Activated T-helper 17 cell treated with anti-CD3 and anti-CD28 coated beads, Interleukin-2, amount 50 U/mL, for 72 hours (primary cell): ENCODE measurements around the gene NOP9. TPM values are rescaled to one million over a fixed set of nuclear protein-coding genes. Genes with fewer than 3 reads are reported as not detected.
A peak's percentile ranks its signal among the peaks of the same experiment; 100 is the strongest.

Experiments
- ATAC-seq: fragments of 150-1000 bp; cut with Tn5 transposase; replicated peaks from 2 replicates; pipeline ENCODE4 v1.10.0; 2021; ENCODE audit warnings: mild to moderate bottlenecking, moderate library complexity
- H3K27ac Mint-ChIP-seq: one replicate; pipeline ENCODE4 v1.8.0; 2022; ENCODE audit warnings: mixed read lengths
- H3K27me3 Mint-ChIP-seq: one replicate; pipeline ENCODE4 v1.8.0; 2022; ENCODE audit warnings: mixed read lengths
- H3K36me3 Mint-ChIP-seq: one replicate; pipeline ENCODE4 v1.8.0; 2022; ENCODE audit warnings: low read depth, mild to moderate bottlenecking, mixed read lengths
- H3K4me1 Mint-ChIP-seq: one replicate; pipeline ENCODE4 v1.8.0; 2022; ENCODE audit warnings: mixed read lengths
- H3K4me3 Mint-ChIP-seq: one replicate; pipeline ENCODE4 v1.8.0; 2022; ENCODE audit warnings: mild to moderate bottlenecking, mixed read lengths
- H3K9me3 Mint-ChIP-seq: one replicate; pipeline ENCODE4 v1.8.0; 2022; ENCODE audit warnings: mixed read lengths
- total RNA-seq, 2 donors: library from RNA; stranded (reverse); gene quantifications; one replicate each; pipeline ENCODE4 v1.2.3, GENCODE V29; 2022

The NOP9 gene
- total RNA-seq, 2 donors from 2014 or later, result 21.2 to 42.2 TPM

GRCh38 chr14:24283796-24284460 is 15.7 kb upstream of the NOP9 start:
- no peak overlapping the region for H3K4me3 Mint-ChIP-seq
- H3K27me3 Mint-ChIP-seq, result no peaks in the 10 kb centered on the region
- H3K27ac Mint-ChIP-seq, result no peak overlapping the region
- ATAC-seq, result no peak
- no peaks in the 10 kb centered on the region for H3K9me3 Mint-ChIP-seq
- H3K4me1 Mint-ChIP-seq, result peaks cover 19% of the 10 kb centered on the region
- peaks cover 9% of the 10 kb centered on the region for H3K36me3 Mint-ChIP-seq

- no peak overlapping the region for H3K4me3 Mint-ChIP-seq
- no peak for ATAC-seq
- H3K36me3 Mint-ChIP-seq, result peaks cover 14% of the 10 kb centered on the region
- H3K27me3 Mint-ChIP-seq, result no peaks in the 10 kb centered on the region
- H3K4me1 Mint-ChIP-seq, result peaks cover 13% of the 10 kb centered on the region
- H3K27ac Mint-ChIP-seq, result no peak overlapping the region
- no peaks in the 10 kb centered on the region for H3K9me3 Mint-ChIP-seq
Measured at GRCh38 chr14:24284501-24285035, 15.1 kb upstream of the NOP9 start.

- H3K9me3 Mint-ChIP-seq, result no peaks in the 10 kb centered on the region
Measured at GRCh38 chr14:24285351-24285750, 14.3 kb upstream of the NOP9 start.

GRCh38 chr14:24286996-24287395 is 12.7 kb upstream of the NOP9 start:
- H3K36me3 Mint-ChIP-seq, result peaks cover 38% of the 10 kb centered on the region
- no peak overlapping the region for H3K4me3 Mint-ChIP-seq
- ATAC-seq, result no peak
- peaks cover 16% of the 10 kb centered on the region for H3K4me1 Mint-ChIP-seq
- H3K27me3 Mint-ChIP-seq, result no peaks in the 10 kb centered on the region
- H3K27ac Mint-ChIP-seq, result no peak overlapping the region
- H3K9me3 Mint-ChIP-seq, result no peaks in the 10 kb centered on the region

More at GRCh38 chr14:24285351-24285750, 14.3 kb upstream of the NOP9 start:
- H3K4me3 Mint-ChIP-seq, result no peak overlapping the region
- H3K27me3 Mint-ChIP-seq, result no peaks in the 10 kb centered on the region
- H3K27ac Mint-ChIP-seq, result no peak overlapping the region
- no peak for ATAC-seq
- H3K4me1 Mint-ChIP-seq, result peaks cover 12% of the 10 kb centered on the region
- H3K36me3 Mint-ChIP-seq, result peaks cover 21% of the 10 kb centered on the region

GRCh38 chr14:24289649-24290280 is 9.9 kb upstream of the NOP9 start:
- ATAC-seq, result peak; percentile 100
- Mint-ChIP-seq H3K27me3 (no peaks in the 10 kb centered on the region), H3K9me3 (no peaks in the 10 kb centered on the region), H3K27ac (no peak overlapping the region), H3K4me3 (peak overlapping the region; percentile 49), H3K36me3 (peaks cover 60% of the 10 kb centered on the region), H3K4me1 (peaks cover 16% of the 10 kb centered on the region)

- ATAC-seq, result no peak
- no peaks in the 10 kb centered on the region for H3K27me3 Mint-ChIP-seq
- no peaks in the 10 kb centered on the region for H3K9me3 Mint-ChIP-seq
- H3K4me3 Mint-ChIP-seq, result no peak overlapping the region
- H3K4me1 Mint-ChIP-seq, result peaks cover 16% of the 10 kb centered on the region
- peaks cover 69% of the 10 kb centered on the region for H3K36me3 Mint-ChIP-seq
- H3K27ac Mint-ChIP-seq, result no peak overlapping the region
Measured at GRCh38 chr14:24290746-24291145, 8.9 kb upstream of the NOP9 start.

- Mint-ChIP-seq H3K27ac (no peak overlapping the region), H3K36me3 (peaks cover 78% of the 10 kb centered on the region), H3K4me1 (peaks cover 20% of the 10 kb centered on the region), H3K4me3 (no peak overlapping the region), H3K9me3 (no peaks in the 10 kb centered on the region), H3K27me3 (no peaks in the 10 kb centered on the region)
- no peak for ATAC-seq
Measured at GRCh38 chr14:24291446-24292117, 8.1 kb upstream of the NOP9 start.

GRCh38 chr14:24292118-24292807 is 7.4 kb upstream of the NOP9 start:
- no peak for ATAC-seq
- peaks cover 27% of the 10 kb centered on the region for H3K4me1 Mint-ChIP-seq
- no peak overlapping the region for H3K27ac Mint-ChIP-seq
- no peaks in the 10 kb centered on the region for H3K9me3 Mint-ChIP-seq
- H3K27me3 Mint-ChIP-seq, result no peaks in the 10 kb centered on the region
- H3K36me3 Mint-ChIP-seq, result peaks cover 81% of the 10 kb centered on the region
- no peak overlapping the region for H3K4me3 Mint-ChIP-seq

- Mint-ChIP-seq H3K4me3 (no peak overlapping the region), H3K9me3 (no peaks in the 10 kb centered on the region), H3K27ac (no peak overlapping the region), H3K27me3 (no peaks in the 10 kb centered on the region), H3K36me3 (peaks cover 72% of the 10 kb centered on the region), H3K4me1 (peaks cover 29% of the 10 kb centered on the region)
- no peak for ATAC-seq
Measured at GRCh38 chr14:24293525-24293924, 6.1 kb upstream of the NOP9 start.

- Mint-ChIP-seq H3K27ac (peak overlapping the region; percentile 58), H3K27me3 (no peaks in the 10 kb centered on the region), H3K36me3 (peaks cover 63% of the 10 kb centered on the region), H3K4me1 (peaks cover 24% of the 10 kb centered on the region), H3K9me3 (no peaks in the 10 kb centered on the region), H3K4me3 (peak overlapping the region; percentile 25)
- peak; percentile 82 for ATAC-seq
Measured at GRCh38 chr14:24296341-24297157, 3.1 kb upstream of the NOP9 start.

- Mint-ChIP-seq H3K36me3 (peaks cover 63% of the 10 kb centered on the region), H3K4me3 (peak overlapping the region; percentile 25), H3K27ac (peak overlapping the region; percentile 58), H3K27me3 (no peaks in the 10 kb centered on the region), H3K9me3 (no peaks in the 10 kb centered on the region), H3K4me1 (peaks cover 24% of the 10 kb centered on the region)
- peak; percentile 40 for ATAC-seq
Measured at GRCh38 chr14:24297190-24297964, 2.3 kb upstream of the NOP9 start.

- H3K4me1 Mint-ChIP-seq, result peaks cover 24% of the 10 kb centered on the region
- H3K27ac Mint-ChIP-seq, result peak overlapping the region; percentile 96
- no peaks in the 10 kb centered on the region for H3K27me3 Mint-ChIP-seq
- H3K36me3 Mint-ChIP-seq, result peaks cover 69% of the 10 kb centered on the region
- peak; percentile 7 for ATAC-seq
- H3K4me3 Mint-ChIP-seq, result peak overlapping the region; percentile 95
- H3K9me3 Mint-ChIP-seq, result no peaks in the 10 kb centered on the region
Measured at GRCh38 chr14:24298892-24299254, 777 bp upstream of the NOP9 start.

GRCh38 chr14:24300326-24300980 is 803 bp downstream of the NOP9 start:
- ATAC-seq, result no peak
- H3K27ac Mint-ChIP-seq, result no peak overlapping the region
- H3K9me3 Mint-ChIP-seq, result no peaks in the 10 kb centered on the region
- peak overlapping the region; percentile 95 for H3K4me3 Mint-ChIP-seq
- H3K36me3 Mint-ChIP-seq, result peaks cover 69% of the 10 kb centered on the region
- H3K27me3 Mint-ChIP-seq, result no peaks in the 10 kb centered on the region
- H3K4me1 Mint-ChIP-seq, result peaks cover 24% of the 10 kb centered on the region
